Panc1 (cell line): Measurements from ENCODE around the gene ZNF710. TPM values are rescaled to one million over a fixed set of nuclear protein-coding genes. Genes with fewer than 3 reads are reported as not detected.

Experiments used
- ATAC-seq: fragments of 200-7000 bp; cut with Tn5 transposase; 2 replicates; pipeline ENCODE4 v1.9.1; 2020; ENCODE audit warnings: mild to moderate bottlenecking, moderate library complexity
- BruUV-seq: library from RNA; stranded (reverse); fragments of 400-500 nt; replicated peaks from 2 replicates; lab custom pipeline; 2021; lab: Mats Ljungman, UMichigan
- CTCF ChIA-PET: fragments of 300-600 bp; sonication (Branson Sonifier 250); formaldehyde crosslinking; loops from one replicate; lab custom pipeline; 2022; ENCODE audit warnings: antibody characterized with exemption; lab: Charles Lee
- POLR2A ChIA-PET: fragments of 300-600 bp; sonication (Branson Sonifier 250); formaldehyde crosslinking; loops from one replicate; lab custom pipeline; 2022; ENCODE audit warnings: antibody characterized with exemption; lab: Charles Lee
- DNase-seq: peaks from one replicate; pipeline ENCODE4 v3.0.0-alpha.2; 2010; ENCODE audit warnings: low read depth, low spot score
- H3K27ac ChIP-seq: 2 replicates; pipeline ENCODE4 v1.5.1; 2011; ENCODE audit warnings: mild to moderate bottlenecking, low read length, inconsistent platforms
- H3K27me3 ChIP-seq: fragments of 200-500 bp; sonication (Bioruptor generic); 2 replicates; pipeline ENCODE4 v1.6.0; 2014; ENCODE audit warnings: low read length, inconsistent platforms; ENCODE audit not compliant: control insufficient read depth, insufficient read depth
- H3K36me3 ChIP-seq: fragments of 200-500 bp; sonication (Bioruptor generic); 2 replicates; pipeline ENCODE4 v1.5.1; 2014; ENCODE audit warnings: inconsistent platforms, mild to moderate bottlenecking, low read length, moderate library complexity; ENCODE audit not compliant: control insufficient read depth, insufficient read depth
- H3K4me1 ChIP-seq: 2 replicates; pipeline ENCODE4 v1.5.1; 2011; ENCODE audit warnings: inconsistent platforms, mild to moderate bottlenecking, low read length, moderate library complexity; ENCODE audit not compliant: control insufficient read depth, insufficient read depth
- H3K4me3 ChIP-seq, 2 experiments: 2 replicates each; pipeline ENCODE4 v1.5.1; 2011 to 2012; ENCODE audit warnings: low read depth in 2 of 2, low read length in 2 of 2, mild to moderate bottlenecking in 2 of 2, inconsistent platforms in 1 of 2, moderate library complexity in 1 of 2
- H3K9me3 ChIP-seq: fragments of 200-500 bp; sonication (Bioruptor generic); 2 replicates; pipeline ENCODE4 v1.5.1; 2014; ENCODE audit warnings: low read depth, mild to moderate bottlenecking, inconsistent platforms, low read length, moderate library complexity; ENCODE audit not compliant: control insufficient read depth, insufficient read depth
- CTCF ChIP-seq: fragments of 450-650 bp; IDR thresholded peaks from 2 replicates; pipeline ENCODE4 v1.5.1; 2017; ENCODE audit warnings: mild to moderate bottlenecking
- POLR2AphosphoS5 ChIP-seq: IDR thresholded peaks from 2 replicates; pipeline ENCODE4 v1.6.1; 2012; ENCODE audit warnings: mild to moderate bottlenecking, low read depth, low read length, moderate library complexity
- REST ChIP-seq, 2 experiments: IDR thresholded peaks; 2 replicates each; pipeline ENCODE4 v1.6.1; 2011 to 2012; ENCODE audit warnings: low read depth in 2 of 2, control low read depth in 1 of 2, low read length in 1 of 2, mild to moderate bottlenecking in 1 of 2, moderate library complexity in 1 of 2; ENCODE audit not compliant: insufficient read depth in 1 of 2
- SIN3A ChIP-seq: IDR thresholded peaks from 2 replicates; pipeline ENCODE4 v1.6.1; 2012; ENCODE audit warnings: low read depth, mild to moderate bottlenecking, low read length, moderate library complexity, borderline replicate concordance; ENCODE audit not compliant: insufficient read depth
- TCF7L2 ChIP-seq: IDR thresholded peaks from 2 replicates; pipeline ENCODE4 v1.6.1; 2011; ENCODE audit warnings: mild to moderate bottlenecking, low read depth, low read length, inconsistent platforms
- in situ Hi-C: cut with HindIII; loops from 2 replicates; pipeline ENCODE4 v1.10.0; 2016; ENCODE audit warnings: low sequenced_read_pairs, low pct_unique_long_range_greater_than_20kb
- intact Hi-C: fragments of 100-400 bp; cut with micrococcal nuclease; formaldehyde crosslinking; loops from one replicate; pipeline ENCODE4 v1.10.0; 2022; ENCODE audit not compliant: unreplicated experiment
- total RNA-seq: library from RNA; stranded (reverse); gene quantifications from one replicate; pipeline ENCODE4 v1.2.1, GENCODE V29; 2021; ENCODE audit not compliant: unreplicated experiment

ZNF710 gene
- total RNA-seq, 1 experiment from 2014 or later, result 15.8 TPM

DNA sequence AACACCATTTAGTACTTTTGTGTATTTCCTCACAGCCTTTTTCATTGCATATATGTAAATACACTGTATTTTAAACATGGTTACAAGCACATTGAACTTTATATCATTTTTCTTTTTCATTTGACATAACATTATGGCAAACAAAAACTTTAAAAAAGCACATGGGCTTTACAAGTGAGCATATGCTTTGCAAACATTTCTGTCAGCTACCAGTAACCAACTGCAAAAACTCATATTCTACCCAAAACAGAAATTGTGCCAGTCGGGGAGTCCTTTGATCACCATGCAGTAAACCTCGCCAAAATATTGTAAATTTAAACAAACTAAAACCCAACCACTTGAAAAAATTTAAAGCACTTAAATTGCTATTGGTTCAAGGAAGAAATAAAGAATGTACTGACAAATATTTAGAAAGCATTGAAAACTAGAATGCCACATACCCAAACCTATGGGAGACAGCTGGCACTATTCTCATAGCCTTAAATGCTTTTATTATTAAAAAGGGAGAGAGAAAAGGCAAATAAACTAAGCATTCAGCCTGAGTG, 24.4 kb downstream of the ZNF710 start:
- ChIA-PET POLR2A (no interaction called here), CTCF (no interaction called here)

DNA sequence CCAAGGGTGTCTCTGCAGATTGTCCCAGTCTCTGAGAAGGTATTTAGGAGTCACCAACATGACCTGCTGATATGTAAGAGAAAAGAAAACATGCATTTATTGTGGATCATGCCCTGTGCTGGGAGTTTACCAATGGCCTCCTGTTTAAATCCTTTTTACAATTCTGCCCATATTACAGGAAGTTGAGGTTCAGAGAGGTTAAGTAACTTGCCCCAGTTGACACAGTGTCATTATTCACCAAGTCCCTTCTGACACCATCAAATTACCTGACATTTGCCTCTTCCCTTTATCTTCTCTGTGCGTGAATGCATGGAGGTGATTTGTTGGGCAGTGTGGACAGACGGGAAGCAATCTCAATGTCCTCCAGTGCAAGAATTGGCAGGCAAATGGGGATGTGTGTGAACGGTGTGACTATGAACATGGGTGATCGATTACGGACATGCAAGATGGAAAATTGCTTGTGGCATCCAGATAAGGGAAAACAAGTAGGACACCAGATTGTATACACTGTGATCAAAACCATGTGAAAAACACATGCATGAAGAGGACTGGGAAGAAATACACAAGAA, 27.3 kb downstream of the ZNF710 start:
- Histone ChIP-seq H3K27me3 (no peaks in the 10 kb centered on the region), H3K36me3 (no peaks in the 10 kb centered on the region), H3K27ac (no peak overlapping the region), H3K4me3 (no peak overlapping the region), H3K4me1 (peaks cover 8% of the 10 kb centered on the region), H3K9me3 (no peaks in the 10 kb centered on the region)
- TF ChIP-seq REST (IDR thresholded peaks at IDR 0.05; ENCODE audit: insufficient read depth in 1 of 2, low read depth in 2 of 2, low read length in 1 of 2) (no peak), TCF7L2 (no peak), SIN3A (no peak), CTCF (no peak), POLR2AphosphoS5 (no peak)
- DNase-seq (no peak), ATAC-seq (no peak)
- POLR2A ChIA-PET, result no interaction called here
- BruUV-seq, result no TSS peak
- intact Hi-C loops (no loop called here), in situ Hi-C loops (no loop called here)
- CTCF ChIA-PET, result interaction anchor here (0.6 kb wide), 1 partner anchor 15 kb away, joined by 4 read pairs; no protein-coding TSS in a partner anchor

More for the DNA sequence above, 24.4 kb downstream of the ZNF710 start:
- TSS peak; percentile 38 for BruUV-seq
- DNase-seq, result no peak
- Histone ChIP-seq H3K9me3 (no peaks in the 10 kb centered on the region), H3K4me3 (no peak overlapping the region), H3K27ac (no peak overlapping the region), H3K4me1 (no peaks in the 10 kb centered on the region), H3K27me3 (no peaks in the 10 kb centered on the region), H3K36me3 (no peaks in the 10 kb centered on the region)
- intact Hi-C loops, result no loop called here
- in situ Hi-C loops, result no loop called here
- TF ChIP-seq CTCF, result no peak
- no peak for TF ChIP-seq TCF7L2
- no peak for TF ChIP-seq POLR2AphosphoS5
- TF ChIP-seq SIN3A, result no peak
- TF ChIP-seq REST (IDR thresholded peaks at IDR 0.05; ENCODE audit: insufficient read depth in 1 of 2, low read depth in 2 of 2, low read length in 1 of 2), result no peak
- ATAC-seq, result no peak
